HCT116 (cell line): ENCODE data around the gene PRKCA. TPM values are rescaled to one million over a fixed set of nuclear protein-coding genes. Genes with fewer than 3 reads are reported as not detected.

Source experiments
- ATAC-seq: fragments of 200-7000 bp; cut with Tn5 transposase; 2 replicates; pipeline ENCODE4 v1.9.1; 2020; ENCODE audit warnings: mild to moderate bottlenecking, moderate library complexity
- BruUV-seq: library from RNA; stranded (reverse); fragments of 400-500 nt; replicated peaks from 2 replicates; lab custom pipeline; 2021; lab: Mats Ljungman, UMichigan
- CTCF ChIA-PET: fragments of 300-600 bp; sonication (Branson Sonifier 250); formaldehyde crosslinking; loops from one replicate; lab custom pipeline; 2021; ENCODE audit warnings: antibody characterized with exemption; lab: Charles Lee
- POLR2A ChIA-PET: fragments of 300-600, 350-600 bp; sonication (Branson Sonifier 250); formaldehyde crosslinking; loops from one replicate; lab custom pipeline; 2021; ENCODE audit warnings: antibody characterized with exemption; lab: Charles Lee
- RAD21 ChIA-PET, 2 experiments: fragments of 300-600 bp; sonication (Branson Sonifier 250); formaldehyde crosslinking; loops; one replicate each; lab custom pipeline; 2023; ENCODE audit warnings: low total read pairs in 2 of 2; ENCODE audit not compliant: uncharacterized antibody in 2 of 2, unreplicated experiment in 2 of 2, low non-redundant PET in 1 of 2; lab: Charles Lee
- DNase-seq: peaks from one replicate; pipeline ENCODE4 v3.0.0-alpha.2; 2010; ENCODE audit warnings: low read depth, low spot score
- H2AFZ ChIP-seq: fragments of 200-600 bp; shearing (Covaris generic), sonication (generic); 2 replicates; pipeline ENCODE4 v1.6.1; 2017; ENCODE audit warnings: low read depth, mixed run types, mixed read lengths, antibody characterized with exemption, low read length; ENCODE audit not compliant: poor library complexity, severe bottlenecking
- H3K27ac ChIP-seq: 2 replicates; pipeline ENCODE4 v1.5.1; 2012; ENCODE audit warnings: low read depth, low read length
- H3K27me3 ChIP-seq: fragments of 200-600 bp; sonication (generic); 2 replicates; pipeline ENCODE4 v1.6.1; 2016; ENCODE audit warnings: mixed run types, low read length, mixed read lengths; ENCODE audit not compliant: insufficient read depth
- H3K36me3 ChIP-seq, 2 experiments: fragments of 200-500 bp in 1 of 2; fragments of 200-600 bp in 1 of 2; sonication (Bioruptor generic) in 1 of 2; sonication (generic) in 1 of 2; 2 replicates each; pipeline versions ENCODE4 v1.5.1 to v1.6.1; 2014 to 2016; ENCODE audit warnings: low read length in 2 of 2, inconsistent platforms in 1 of 2, mixed read lengths in 1 of 2, mixed run types in 1 of 2; ENCODE audit not compliant: insufficient read depth in 2 of 2, control insufficient read depth in 1 of 2
- H3K4me1 ChIP-seq, 2 experiments: fragments of 200-600 bp in 1 of 2; sonication (generic) in 1 of 2; 2 replicates each; pipeline versions ENCODE4 v1.5.1 to v1.6.1; 2012 to 2017; ENCODE audit warnings: low read length in 2 of 2, inconsistent platforms in 1 of 2, mild to moderate bottlenecking in 1 of 2, mixed read lengths in 1 of 2, mixed run types in 1 of 2, moderate library complexity in 1 of 2; ENCODE audit not compliant: insufficient read depth in 2 of 2, control insufficient read depth in 1 of 2
- H3K4me2 ChIP-seq: fragments of 200-600 bp; sonication (generic); 2 replicates; pipeline ENCODE4 v1.6.1; 2017; ENCODE audit warnings: mixed run types, low read length, mixed read lengths
- H3K4me3 ChIP-seq, 2 experiments: fragments of 200-600 bp in 1 of 2; sonication (generic) in 1 of 2; replicated peaks in 1 of 2; 2 replicates each; pipeline ENCODE4 v1.5.1; 2011 to 2016; ENCODE audit warnings: low read length in 2 of 2, control low read depth in 1 of 2, low read depth in 1 of 2, mild to moderate bottlenecking in 1 of 2, mixed read lengths in 1 of 2, mixed run types in 1 of 2
- H3K79me2 ChIP-seq: fragments of 200-600 bp; sonication (generic); 2 replicates; pipeline ENCODE4 v1.6.1; 2017; ENCODE audit warnings: mild to moderate bottlenecking, mixed run types, low read length, moderate library complexity, mixed read lengths; ENCODE audit not compliant: insufficient read depth
- H3K9ac ChIP-seq: fragments of 200-600 bp; sonication (generic); 2 replicates; pipeline ENCODE4 v1.6.1; 2016; ENCODE audit warnings: low read length, mixed read lengths
- H3K9me2 ChIP-seq: fragments of 200-600 bp; sonication (generic), shearing (Covaris generic); 2 replicates; pipeline ENCODE4 v1.6.1; 2017; ENCODE audit warnings: mixed run types, mild to moderate bottlenecking, moderate library complexity; ENCODE audit not compliant: insufficient read depth
- H3K9me3 ChIP-seq, 2 experiments: fragments of 200-500 bp in 1 of 2; fragments of 200-600 bp in 1 of 2; sonication (Bioruptor generic) in 1 of 2; sonication (generic) in 1 of 2; 2 replicates each; pipeline ENCODE4 v1.6.1; 2014 to 2017; ENCODE audit warnings: low read length in 2 of 2, mixed read lengths in 2 of 2, inconsistent platforms in 1 of 2, low read depth in 1 of 2, mild to moderate bottlenecking in 1 of 2, mixed run types in 1 of 2, moderate library complexity in 1 of 2; ENCODE audit not compliant: control insufficient read depth in 1 of 2, insufficient read depth in 1 of 2
- H4K20me1 ChIP-seq: fragments of 200-600 bp; sonication (generic), shearing (Covaris generic); 2 replicates; pipeline ENCODE4 v1.6.1; 2017; ENCODE audit warnings: mixed run types, mild to moderate bottlenecking, moderate library complexity; ENCODE audit not compliant: insufficient read depth
- ATF3 ChIP-seq: IDR thresholded peaks from 2 replicates; pipeline ENCODE4 v1.6.1; 2012
- CTCF ChIP-seq, 3 experiments: fragments of 200-600 bp in 1 of 3; sonication (generic) in 1 of 3; IDR thresholded peaks in 2 of 3; conservative IDR thresholded peaks in 1 of 3; 2 replicates each; pipeline ENCODE4 v1.5.1; 2012 to 2017; ENCODE audit warnings: low read depth in 2 of 3, low read length in 2 of 3, antibody characterized with exemption in 1 of 3, borderline replicate concordance in 1 of 3, control low read depth in 1 of 3, mild to moderate bottlenecking in 1 of 3, mixed read lengths in 1 of 3, mixed run types in 1 of 3, moderate library complexity in 1 of 3; ENCODE audit not compliant: insufficient read depth in 1 of 3
- EGR1 ChIP-seq: IDR thresholded peaks from 2 replicates; pipeline ENCODE4 v1.6.1; 2012; ENCODE audit warnings: low read depth
- FOSL1 ChIP-seq: IDR thresholded peaks from 2 replicates; pipeline ENCODE4 v1.6.1; 2012; ENCODE audit warnings: low read depth
- JUND ChIP-seq: IDR thresholded peaks from 2 replicates; pipeline ENCODE4 v1.6.1; 2012
- POLR2AphosphoS5 ChIP-seq: IDR thresholded peaks from 2 replicates; pipeline ENCODE4 v1.6.1; 2011; ENCODE audit warnings: mild to moderate bottlenecking, low read depth, low read length, moderate library complexity
- RAD21 ChIP-seq: IDR thresholded peaks from 2 replicates; pipeline ENCODE4 v1.6.1; 2012; ENCODE audit warnings: low read depth, mild to moderate bottlenecking
- SP1 ChIP-seq: IDR thresholded peaks from 2 replicates; pipeline ENCODE4 v1.6.1; 2012; ENCODE audit warnings: low read depth
- intact Hi-C: fragments of 100-400 bp; cut with micrococcal nuclease; formaldehyde crosslinking; loops from 2 replicates; pipeline ENCODE4 v1.10.0; 2022
- total RNA-seq: library from RNA; stranded (reverse); gene quantifications from one replicate; pipeline ENCODE4 v1.2.1, GENCODE V29; 2021; ENCODE audit not compliant: unreplicated experiment

Gene PRKCA
- total RNA-seq, 1 experiment from 2014 or later: 18.8 TPM

GRCh38 chr17:66514227-66514806 is 211.9 kb downstream of the PRKCA start:
- POLR2A ChIA-PET: interaction anchor here (0.7 kb wide), 1 partner anchor 15 kb away, joined by 3 read pairs; no protein-coding TSS in a partner anchor

More at GRCh38 chr17:66514227-66514806, 211.9 kb downstream of the PRKCA start:
- Histone ChIP-seq H3K27ac (no peak overlapping the region), H2AFZ (no peak overlapping the region), H3K9me2 (no peaks in the 10 kb centered on the region), H3K36me3 (no peaks in the 10 kb centered on the region), H3K79me2 (no peaks in the 10 kb centered on the region), H3K9me3 (no peaks in the 10 kb centered on the region), H3K4me2 (no peak overlapping the region), H3K9ac (no peak overlapping the region), H3K4me3 (no peak overlapping the region), H3K27me3 (peaks cover 5% of the 10 kb centered on the region; the same call in 1 of the 2 replicates), H3K4me1 (peaks cover 21 to 28% of the 10 kb centered on the region in 2 experiments), H4K20me1 (no peaks in the 10 kb centered on the region)
- intact Hi-C loops: no loop called here
- RAD21 ChIA-PET: no interaction called here
- no peak for TF ChIP-seq ATF3
- TF ChIP-seq RAD21: no peak
- no peak for TF ChIP-seq EGR1
- no peak for TF ChIP-seq FOSL1
- no peak for TF ChIP-seq JUND
- no peak for TF ChIP-seq SP1
- no peak for TF ChIP-seq CTCF (IDR thresholded peaks at IDR 0.05 in 2 of 3, conservative IDR thresholded peaks at IDR 0.05 in 1 of 3; ENCODE audit: borderline replicate concordance in 1 of 3, insufficient read depth in 1 of 3, low read depth in 2 of 3, low read length in 2 of 3)
- TF ChIP-seq POLR2AphosphoS5: no peak
- no TSS peak for BruUV-seq
- no peak for ATAC-seq
- CTCF ChIA-PET: no interaction called here
- DNase-seq: no peak
